HFFc6 (cell line): Measurements from ENCODE around the gene ANXA4. TPM values are rescaled to one million over a fixed set of nuclear protein-coding genes. Genes with fewer than 3 reads are reported as not detected.
A peak's percentile ranks its signal among the peaks of the same experiment; 100 is the strongest.

Experiments
- DNase-seq: peaks from one replicate; pipeline ENCODE4 v3.0.0-alpha.2; 2018
- H3K27ac Mint-ChIP-seq: 2 replicates; pipeline ENCODE4 v1.8.0; 2020; ENCODE audit warnings: mild to moderate bottlenecking, mixed read lengths
- H3K27me3 Mint-ChIP-seq: 2 replicates; pipeline ENCODE4 v1.8.0; 2021; ENCODE audit warnings: mild to moderate bottlenecking, moderate library complexity, mixed read lengths; ENCODE audit not compliant: insufficient read depth
- H3K36me3 Mint-ChIP-seq: 2 replicates; pipeline ENCODE4 v1.8.0; 2021; ENCODE audit warnings: low read depth, mixed read lengths
- H3K4me1 Mint-ChIP-seq: 2 replicates; pipeline ENCODE4 v1.8.0; 2020; ENCODE audit warnings: low read depth, mixed read lengths
- H3K4me3 Mint-ChIP-seq: 2 replicates; pipeline ENCODE4 v1.8.0; 2020; ENCODE audit warnings: mild to moderate bottlenecking, moderate library complexity, mixed read lengths
- H3K9me3 Mint-ChIP-seq: 2 replicates; pipeline ENCODE4 v1.8.0; 2020; ENCODE audit warnings: mild to moderate bottlenecking, mixed read lengths
- total RNA-seq, 6 experiments: library from RNA; stranded (reverse); fragmentation: NEBNext Ultra II Directional; extraction: Animal tissue kit (Norgen Biotek cat#: 25700); gene quantifications; 2 replicates in 1 of 6; 3 replicates in 5 of 6; pipeline ENCODE4 v1.2.3, GENCODE V29; 2021
- TF ChIP-seq, protein P1 (sequence below): fragments of 200-600 bp; sonication (generic); IDR thresholded peaks from 2 replicates; pipeline ENCODE4 v1.5.0; 2021; ENCODE audit warnings: antibody characterized with exemption, mild to moderate bottlenecking

The ANXA4 gene
- total RNA-seq, 6 experiments from 2014 or later, result 92.8 to 112 (median 96.1) TPM

DNA sequence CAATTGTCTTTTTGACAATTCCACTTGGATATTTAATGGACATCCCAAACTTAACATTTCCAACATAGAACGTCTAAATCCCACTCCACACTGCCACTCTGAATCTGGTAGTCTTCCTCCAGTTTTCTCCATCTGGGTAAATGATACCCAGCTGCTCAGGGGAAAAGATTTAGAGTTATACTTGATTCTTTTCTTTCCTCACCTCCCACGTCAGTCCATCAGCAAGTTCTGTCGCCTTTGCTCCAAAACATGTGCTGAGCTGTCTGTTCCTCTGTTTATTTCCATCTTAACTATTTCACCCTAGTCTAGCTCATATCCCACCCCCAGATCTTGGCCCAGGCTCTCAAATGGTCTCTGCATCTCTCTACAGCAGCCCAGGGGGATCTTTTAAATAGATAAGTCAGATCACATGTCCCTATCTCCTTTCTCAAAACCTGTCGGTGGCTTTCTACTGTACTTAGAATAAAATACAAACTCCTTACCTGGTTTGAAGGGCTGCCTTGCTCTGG lies 44.2 kb downstream of the ANXA4 start:
- Mint-ChIP-seq H3K9me3 (no peaks in the 10 kb centered on the region), H3K27me3 (no peaks in the 10 kb centered on the region; the same call in 1 of the 2 replicates), H3K27ac (no peak overlapping the region; the same call in 1 of the 2 replicates), H3K4me3 (no peak overlapping the region), H3K4me1 (peaks cover 30% of the 10 kb centered on the region), H3K36me3 (peaks cover 11% of the 10 kb centered on the region)
- TF ChIP-seq, protein P1, sequence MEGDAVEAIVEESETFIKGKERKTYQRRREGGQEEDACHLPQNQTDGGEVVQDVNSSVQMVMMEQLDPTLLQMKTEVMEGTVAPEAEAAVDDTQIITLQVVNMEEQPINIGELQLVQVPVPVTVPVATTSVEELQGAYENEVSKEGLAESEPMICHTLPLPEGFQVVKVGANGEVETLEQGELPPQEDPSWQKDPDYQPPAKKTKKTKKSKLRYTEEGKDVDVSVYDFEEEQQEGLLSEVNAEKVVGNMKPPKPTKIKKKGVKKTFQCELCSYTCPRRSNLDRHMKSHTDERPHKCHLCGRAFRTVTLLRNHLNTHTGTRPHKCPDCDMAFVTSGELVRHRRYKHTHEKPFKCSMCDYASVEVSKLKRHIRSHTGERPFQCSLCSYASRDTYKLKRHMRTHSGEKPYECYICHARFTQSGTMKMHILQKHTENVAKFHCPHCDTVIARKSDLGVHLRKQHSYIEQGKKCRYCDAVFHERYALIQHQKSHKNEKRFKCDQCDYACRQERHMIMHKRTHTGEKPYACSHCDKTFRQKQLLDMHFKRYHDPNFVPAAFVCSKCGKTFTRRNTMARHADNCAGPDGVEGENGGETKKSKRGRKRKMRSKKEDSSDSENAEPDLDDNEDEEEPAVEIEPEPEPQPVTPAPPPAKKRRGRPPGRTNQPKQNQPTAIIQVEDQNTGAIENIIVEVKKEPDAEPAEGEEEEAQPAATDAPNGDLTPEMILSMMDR, result no peak
- no peak for DNase-seq

DNA sequence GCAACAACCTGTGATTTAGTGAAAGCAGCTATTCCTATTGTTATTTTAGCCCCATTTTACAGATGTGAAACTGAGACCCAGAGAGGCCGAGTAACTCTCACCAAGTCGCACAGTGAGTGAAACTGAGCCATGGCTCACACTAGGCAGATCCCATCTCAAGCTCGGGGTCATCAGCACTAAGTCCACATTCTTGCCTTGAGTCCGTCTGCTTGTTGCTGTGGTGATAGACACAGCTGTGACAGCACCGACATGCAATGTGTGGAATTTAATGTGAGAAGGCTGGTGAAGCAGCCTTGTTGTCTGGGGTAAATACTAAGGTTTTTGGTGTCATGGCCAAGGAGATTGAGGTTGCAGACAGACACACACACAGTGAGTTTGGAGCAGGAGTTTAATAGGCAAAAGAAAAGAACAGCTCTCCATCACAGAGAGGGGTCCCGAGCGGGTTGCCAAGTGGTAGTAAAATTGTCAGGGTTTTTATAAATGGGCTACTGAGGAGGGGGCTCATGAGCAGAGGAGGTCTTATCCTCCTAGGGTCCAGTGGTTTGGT lies 47.3 kb downstream of the ANXA4 start:
- Mint-ChIP-seq H3K27me3 (no peaks in the 10 kb centered on the region; the same call in 1 of the 2 replicates), H3K36me3 (peaks cover 11% of the 10 kb centered on the region), H3K27ac (peak overlapping the region; percentile 93), H3K4me3 (peak overlapping the region; percentile 80), H3K4me1 (peaks cover 32% of the 10 kb centered on the region), H3K9me3 (no peaks in the 10 kb centered on the region)
- peak; percentile 95 for DNase-seq
- TF ChIP-seq, protein P1, result no peak

DNA sequence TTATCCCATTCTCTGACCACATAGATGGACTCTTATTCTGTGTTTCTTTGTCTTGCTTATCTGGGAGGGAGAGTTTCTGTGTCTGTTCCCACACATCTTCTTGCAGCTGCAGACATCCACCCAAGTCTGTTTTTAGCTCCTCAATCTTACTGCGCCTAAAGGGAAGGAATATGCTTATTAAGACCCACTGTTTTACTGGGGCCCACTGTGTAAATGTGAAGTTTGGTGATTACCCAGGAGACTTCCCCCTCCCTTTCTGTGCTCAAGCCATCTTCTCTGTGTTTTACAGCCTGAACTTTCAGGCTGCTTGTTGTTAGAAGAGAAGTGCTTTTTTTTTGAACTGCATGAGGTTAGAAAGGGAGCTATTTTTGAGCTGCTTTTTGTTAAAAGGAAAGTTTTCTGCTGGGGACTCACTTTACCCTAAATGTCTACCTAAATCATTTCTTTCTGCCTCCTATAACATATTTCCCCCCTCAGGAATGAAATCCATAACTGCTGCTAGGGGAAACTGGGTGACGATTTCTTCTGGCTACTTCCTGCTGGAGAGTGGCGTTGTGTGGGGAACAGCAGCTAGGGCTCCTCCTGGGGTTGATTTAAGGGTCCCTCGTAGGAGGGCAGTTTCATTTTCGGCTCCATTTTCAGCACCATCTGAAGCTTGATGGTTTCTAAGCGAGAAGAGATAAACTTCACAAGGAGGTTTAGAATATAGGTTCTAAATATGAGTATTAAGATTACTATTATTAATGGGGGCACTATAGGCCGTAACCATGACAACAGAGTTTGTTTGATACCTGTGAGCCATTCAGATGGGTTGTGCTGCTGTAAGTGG lies 48.1 kb downstream of the ANXA4 start:
- peak overlapping the region; percentile 80 for H3K4me3 Mint-ChIP-seq
- TF ChIP-seq, protein P1, result peak; percentile 20; the same call in 1 of the 2 replicates
- H3K36me3 Mint-ChIP-seq, result peaks cover 11% of the 10 kb centered on the region
- H3K9me3 Mint-ChIP-seq, result no peaks in the 10 kb centered on the region
- DNase-seq, result no peak
- H3K4me1 Mint-ChIP-seq, result peaks cover 32% of the 10 kb centered on the region
- H3K27me3 Mint-ChIP-seq, result no peaks in the 10 kb centered on the region; the same call in 1 of the 2 replicates
- peak overlapping the region; percentile 93 for H3K27ac Mint-ChIP-seq

DNA sequence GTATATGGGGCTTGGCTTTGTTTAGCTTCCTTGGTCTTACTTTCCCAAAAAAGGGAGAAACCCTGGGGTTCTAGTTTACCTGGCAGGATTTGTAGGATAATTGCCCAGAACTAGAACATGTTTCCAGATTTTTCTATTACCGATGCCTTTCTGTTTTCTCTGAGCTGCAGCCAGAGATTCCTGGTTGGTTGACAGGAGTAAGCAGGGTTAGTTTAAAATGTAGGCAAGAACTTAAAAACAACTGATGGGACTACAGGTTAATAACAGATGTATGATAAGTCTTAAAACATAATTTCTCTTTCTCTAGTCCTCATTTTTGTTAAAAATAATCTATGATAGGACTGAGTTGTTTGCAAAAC lies 48.6 kb downstream of the ANXA4 start:
- H3K27me3 Mint-ChIP-seq, result no peaks in the 10 kb centered on the region; the same call in 1 of the 2 replicates
- H3K27ac Mint-ChIP-seq, result peak overlapping the region; percentile 93
- H3K4me1 Mint-ChIP-seq, result peaks cover 32% of the 10 kb centered on the region
- H3K9me3 Mint-ChIP-seq, result no peaks in the 10 kb centered on the region
- H3K4me3 Mint-ChIP-seq, result peak overlapping the region; percentile 80; the same call in 1 of the 2 replicates
- TF ChIP-seq, protein P1, result no peak
- H3K36me3 Mint-ChIP-seq, result peaks cover 11% of the 10 kb centered on the region
- DNase-seq, result no peak

DNA sequence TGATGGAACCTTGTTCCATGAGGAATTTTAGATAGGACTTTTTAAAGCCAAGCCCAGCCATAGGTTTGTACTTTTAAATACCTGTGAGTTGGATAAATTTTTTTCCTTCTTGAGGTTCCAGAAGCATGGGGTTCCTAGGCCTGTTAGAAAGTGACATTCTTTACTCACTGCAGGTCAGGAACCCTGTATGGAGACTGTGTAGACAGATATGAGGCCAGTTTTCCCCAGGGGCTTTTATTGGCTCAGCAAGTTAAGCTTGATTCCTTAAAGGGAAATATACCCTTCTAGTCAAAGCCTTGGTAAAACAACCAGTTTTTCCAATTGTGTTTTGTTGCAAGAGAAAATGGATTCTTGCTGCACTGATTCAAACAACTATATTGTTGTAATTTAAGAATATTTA lies 49.1 kb downstream of the ANXA4 start:
- Mint-ChIP-seq H3K4me3 (no peak overlapping the region), H3K36me3 (peaks cover 11% of the 10 kb centered on the region), H3K9me3 (no peaks in the 10 kb centered on the region), H3K27me3 (no peaks in the 10 kb centered on the region; the same call in 1 of the 2 replicates), H3K27ac (peak overlapping the region; percentile 93), H3K4me1 (peaks cover 32% of the 10 kb centered on the region)
- TF ChIP-seq, protein P1, result no peak
- no peak for DNase-seq
